CD14-positive monocyte (primary cell): Measurements from ENCODE around the gene TCF7. TPM values are rescaled to one million over a fixed set of nuclear protein-coding genes. Genes with fewer than 3 reads are reported as not detected.

ENCODE experiments used
- DNase-seq, 3 donors: peaks; one replicate each; pipeline ENCODE4 v3.0.0-alpha.2; 2011 to 2022
- H2AFZ ChIP-seq: 2 replicates; pipeline ENCODE4 v1.6.0; 2012; ENCODE audit warnings: mild to moderate bottlenecking, low read depth, low read length, inconsistent platforms; ENCODE audit not compliant: insufficient read depth, poor library complexity, severe bottlenecking
- H3K27ac ChIP-seq, 2 donors: 1 replicate in 1 of 2; 2 replicates in 1 of 2; pipeline ENCODE4 v1.5.1; 2012 to 2013; ENCODE audit warnings: low read length in 2 of 2, control low read depth in 1 of 2, inconsistent platforms in 1 of 2, low read depth in 1 of 2, mild to moderate bottlenecking in 1 of 2
- H3K27me3 ChIP-seq, 2 donors: one replicate each; pipeline versions ENCODE4 v1.6.0 to v1.6.1; 2011 to 2013; ENCODE audit warnings: low read length in 2 of 2; ENCODE audit not compliant: control insufficient read depth in 2 of 2, insufficient read depth in 2 of 2
- H3K36me3 ChIP-seq, 2 donors: replicated peaks in 1 of 2; 1 replicate in 1 of 2; 2 replicates in 1 of 2; pipeline versions ENCODE4 v1.5.1 to v1.6.1; 2012 to 2013; ENCODE audit warnings: low read length in 2 of 2, control low read depth in 1 of 2, inconsistent platforms in 1 of 2, mild to moderate bottlenecking in 1 of 2; ENCODE audit not compliant: insufficient read depth in 2 of 2, control insufficient read depth in 1 of 2
- H3K4me1 ChIP-seq, 2 donors: 1 replicate in 1 of 2; 2 replicates in 1 of 2; pipeline versions ENCODE4 v1.5.1 to v1.6.1; 2012 to 2013; ENCODE audit warnings: low read length in 2 of 2, control low read depth in 1 of 2, inconsistent platforms in 1 of 2, mild to moderate bottlenecking in 1 of 2, moderate library complexity in 1 of 2; ENCODE audit not compliant: insufficient read depth in 2 of 2, control insufficient read depth in 1 of 2
- H3K4me2 ChIP-seq: replicated peaks from 2 replicates; pipeline ENCODE3; 2012; ENCODE audit warnings: low read length, moderate library complexity, mild to moderate bottlenecking; ENCODE audit not compliant: poor library complexity, severe bottlenecking; ENCODE audit errors: extremely low read depth
- H3K4me3 ChIP-seq, 3 experiments: fragments of 200-600 bp in 1 of 3; sonication (generic) in 1 of 3; replicated peaks in 1 of 3; 1 replicate in 2 of 3; 2 replicates in 1 of 3; pipeline ENCODE4 v1.5.1; 2011 to 2013; ENCODE audit warnings: low read length in 3 of 3, mild to moderate bottlenecking in 3 of 3, control low read depth in 2 of 3, low read depth in 2 of 3, inconsistent platforms in 1 of 3, moderate library complexity in 1 of 3
- H3K79me2 ChIP-seq: 2 replicates; pipeline ENCODE4 v1.6.0; 2012; ENCODE audit warnings: mild to moderate bottlenecking, control low read depth, inconsistent platforms, low read length, moderate library complexity; ENCODE audit not compliant: insufficient read depth
- H3K9ac ChIP-seq: 2 replicates; pipeline ENCODE4 v1.6.0; 2017; ENCODE audit warnings: low read length, mild to moderate bottlenecking; ENCODE audit not compliant: insufficient read depth, poor library complexity, severe bottlenecking
- H3K9me3 ChIP-seq, 2 donors: replicated peaks in 1 of 2; 1 replicate in 1 of 2; 2 replicates in 1 of 2; pipeline versions ENCODE4 v1.5.1 to v1.6.1; 2012 to 2013; ENCODE audit warnings: low read length in 2 of 2, control low read depth in 1 of 2; ENCODE audit not compliant: control insufficient read depth in 1 of 2, insufficient read depth in 1 of 2
- H4K20me1 ChIP-seq: 2 replicates; pipeline ENCODE4 v1.6.0; 2012; ENCODE audit warnings: mild to moderate bottlenecking, low read length, control low read depth, moderate library complexity; ENCODE audit not compliant: insufficient read depth
- H3K27ac Mint-ChIP-seq, 7 donors: one replicate each; pipeline ENCODE4 v1.8.0; 2020; ENCODE audit warnings: mild to moderate bottlenecking in 7 of 7, mixed read lengths in 7 of 7, moderate library complexity in 6 of 7, inconsistent platforms in 2 of 7
- H3K27me3 Mint-ChIP-seq, 3 donors: one replicate each; pipeline ENCODE4 v1.8.0; 2021 to 2022; ENCODE audit warnings: low read depth in 3 of 3, mild to moderate bottlenecking in 3 of 3, mixed read lengths in 3 of 3, moderate library complexity in 3 of 3, inconsistent platforms in 1 of 3
- H3K36me3 Mint-ChIP-seq, 2 donors: one replicate each; pipeline ENCODE4 v1.8.0; 2020; ENCODE audit warnings: mixed read lengths in 2 of 2, inconsistent platforms in 1 of 2, mild to moderate bottlenecking in 1 of 2
- H3K4me1 Mint-ChIP-seq: one replicate; pipeline ENCODE4 v1.8.0; 2020; ENCODE audit warnings: mild to moderate bottlenecking, mixed read lengths
- H3K4me3 Mint-ChIP-seq, 2 donors: one replicate each; pipeline ENCODE4 v1.8.0; 2020; ENCODE audit warnings: mild to moderate bottlenecking in 2 of 2, mixed read lengths in 2 of 2, moderate library complexity in 1 of 2
- H3K9me3 Mint-ChIP-seq, 7 donors: one replicate each; pipeline ENCODE4 v1.8.0; 2020 to 2022; ENCODE audit warnings: mixed read lengths in 7 of 7, mild to moderate bottlenecking in 6 of 7, moderate library complexity in 6 of 7, inconsistent platforms in 2 of 7
- CTCF ChIP-seq: fragments of 200-600 bp; IDR thresholded peaks from one replicate; pipeline ENCODE4 v1.8.0; 2022; ENCODE audit warnings: antibody characterized with exemption, mild to moderate bottlenecking
- WGBS: methylation state at CpG from one replicate; pipeline ENCODE4 v1.1.5; 2013; ENCODE audit warnings: missing lambda C conversion rate; ENCODE audit not compliant: insufficient coverage; 5-methylcytosine and 5-hydroxymethylcytosine counted together
- intact Hi-C, 2 donors: fragments of 100-400 bp; cut with micrococcal nuclease; formaldehyde crosslinking; loops; one replicate each; pipeline versions ENCODE4 v1.15.0 to v1.15.1; 2023
- polyA plus RNA-seq, 3 donors: library from polyadenylated mRNA; depleted of rRNA in 1 of 3; unstranded in 2 of 3; stranded (reverse) in 1 of 3; fragments of 300-500 nt in 2 of 3; fragments of >200 nt in 1 of 3; fragmentation: Illumina TruSeq in 2 of 3; gene quantifications; 1 replicate in 2 of 3; 2 replicates in 1 of 3; pipeline ENCODE4 v1.2.3, GENCODE V29; 2012 to 2021

The TCF7 gene
- polyA plus RNA-seq, 3 donors, result 0.15 to 0.84 (median 0.83) TPM

GRCh38 chr5:134116286-134116685 lies 1.8 kb downstream of the TCF7 start:
- Histone ChIP-seq H3K27me3 (peaks cover 40 to 53% of the 10 kb centered on the region in 2 donors), H3K9me3 (peaks cover 0 to 8% of the 10 kb centered on the region in 2 donors), H3K9ac (no peak overlapping the region), H3K27ac (no peak overlapping the region), H2AFZ (no peak overlapping the region), H3K4me2 (no peak overlapping the region), H4K20me1 (no peaks in the 10 kb centered on the region), H3K36me3 (no peaks in the 10 kb centered on the region), H3K4me1 (peaks cover 12 to 19% of the 10 kb centered on the region in 2 donors), H3K4me3 (no peak overlapping the region), H3K79me2 (no peaks in the 10 kb centered on the region)
- peak overlapping the region; percentile 62 to 72 for H3K4me3 Mint-ChIP-seq
- intact Hi-C loops, result no loop called here
- no peak for TF ChIP-seq CTCF
- H3K36me3 Mint-ChIP-seq, result peaks cover 5 to 7% of the 10 kb centered on the region in 2 donors
- 89% methylated on average over 10 of the region's 10 CpGs for WGBS
- peaks cover 0 to 13% (median 5%) of the 10 kb centered on the region in 7 donors for H3K9me3 Mint-ChIP-seq
- peaks cover 52 to 68% (median 55%) of the 10 kb centered on the region in 3 donors for H3K27me3 Mint-ChIP-seq
- DNase-seq, result no peak
- peaks cover 14% of the 10 kb centered on the region for H3K4me1 Mint-ChIP-seq
- H3K27ac Mint-ChIP-seq, result no peak overlapping the region

- H3K4me2 ChIP-seq, result no peak overlapping the region
- DNase-seq, result no peak
These were observed 2.6 kb downstream of the TCF7 start for GRCh38 chr5:134116789-134117761.

More at GRCh38 chr5:134116789-134117761, 2.6 kb downstream of the TCF7 start:
- TF ChIP-seq CTCF, result no peak
- Mint-ChIP-seq H3K36me3 (peaks cover 5 to 7% of the 10 kb centered on the region in 2 donors), H3K27me3 (peaks cover 45 to 60% (median 49%) of the 10 kb centered on the region in 3 donors), H3K4me3 (peak overlapping the region in 1 of 2 donors; percentile 72), H3K27ac (no peak overlapping the region), H3K9me3 (peaks cover 0 to 13% (median 5%) of the 10 kb centered on the region in 7 donors), H3K4me1 (peaks cover 14% of the 10 kb centered on the region)
- Histone ChIP-seq H3K9me3 (peaks cover 0 to 8% of the 10 kb centered on the region in 2 donors), H2AFZ (no peak overlapping the region), H3K4me3 (no peak overlapping the region), H3K4me1 (peaks cover 12 to 19% of the 10 kb centered on the region in 2 donors), H3K27ac (no peak overlapping the region), H3K36me3 (no peaks in the 10 kb centered on the region), H3K9ac (no peak overlapping the region), H3K27me3 (peaks cover 33 to 45% of the 10 kb centered on the region in 2 donors), H4K20me1 (no peaks in the 10 kb centered on the region), H3K79me2 (no peaks in the 10 kb centered on the region)
- intact Hi-C loops, result no loop called here
- 97% methylated on average over 7 of the region's 12 CpGs for WGBS
